ENCODE results near the gene SEMA5A. TPM values are rescaled to one million over a fixed set of nuclear protein-coding genes. Genes with fewer than 3 reads are reported as not detected.

The SEMA5A gene
- polyA plus RNA-seq, 1 experiment = 98.4 TPM

DNA sequence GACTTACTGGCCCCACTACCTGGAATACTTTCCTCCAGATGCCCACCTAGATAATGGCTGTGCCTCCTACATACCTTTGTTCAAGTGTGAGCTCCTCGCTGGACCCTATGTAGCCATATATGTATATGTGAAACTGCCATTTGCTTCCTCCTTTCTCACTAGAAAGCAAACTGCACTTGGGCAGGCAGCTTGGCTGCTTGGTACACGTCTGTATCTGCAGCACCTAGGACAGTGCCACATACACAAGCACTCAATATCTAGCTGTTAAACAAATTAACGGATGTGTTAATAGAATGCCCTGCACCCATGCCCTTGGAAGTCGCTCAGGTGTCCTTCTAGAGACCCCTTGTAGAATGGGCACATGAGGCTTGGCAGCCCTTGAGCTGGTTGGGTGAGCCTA lies 301.5 kb downstream of the SEMA5A start:
- TF ChIP-seq CTCF (IDR thresholded peaks at IDR 0.05; ENCODE audit: insufficient read depth, low read depth, low read length) = no peak
- Histone ChIP-seq H3K36me3 (ENCODE audit: control insufficient read depth, insufficient read depth, low read length) (no peaks in the 10 kb centered on the region), H3K4me3 (ENCODE audit: low read depth, low read length) (no peak overlapping the region), H3K27me3 (ENCODE audit: control insufficient read depth, insufficient read depth, low read length) (no peaks in the 10 kb centered on the region)
- CTCF ChIA-PET = no interaction called here
- POLR2A ChIA-PET = no interaction called here
- DNase-seq (ENCODE audit: low read depth) = no peak

DNA sequence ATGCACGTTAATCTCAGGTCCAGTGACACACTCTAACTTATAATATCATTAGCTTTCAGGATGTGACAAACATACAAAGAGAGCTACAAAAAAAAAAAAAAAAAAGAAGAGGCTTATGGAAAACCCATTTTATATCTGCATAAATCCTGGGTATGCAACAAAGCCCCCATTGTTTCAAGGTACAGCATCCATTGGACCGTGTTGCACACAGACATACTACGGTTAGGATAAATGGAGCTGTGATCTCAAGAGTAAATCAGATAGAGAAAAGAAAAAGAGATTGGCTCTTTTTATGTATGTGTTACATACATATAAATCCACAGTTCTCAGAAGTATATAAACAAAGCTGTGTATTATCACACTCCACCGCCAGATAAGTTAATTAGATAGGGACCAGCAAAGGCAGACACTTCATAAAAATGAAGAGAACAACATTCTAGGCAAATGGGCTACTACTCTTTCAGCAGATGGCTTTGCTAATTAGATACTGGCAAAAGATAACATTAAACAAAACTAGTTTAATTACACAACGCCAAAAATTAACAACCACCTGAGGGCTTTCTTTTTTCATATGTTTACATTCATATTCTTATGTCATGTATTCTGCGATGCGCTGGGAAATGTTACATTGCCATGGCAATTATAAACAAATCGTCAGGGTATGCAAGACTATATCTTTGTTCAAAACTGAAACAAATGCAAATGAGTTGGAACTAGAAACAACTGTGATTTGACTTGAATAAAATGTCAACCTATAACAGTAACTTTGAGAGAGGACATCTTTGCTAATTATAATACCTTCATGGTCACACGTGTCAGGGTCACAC lies 304.2 kb downstream of the SEMA5A start:
- TF ChIP-seq CTCF (IDR thresholded peaks at IDR 0.05; ENCODE audit: insufficient read depth, low read depth, low read length) = no peak
- ChIA-PET POLR2A (no interaction called here), CTCF (interaction anchor here (1.2 kb wide), 1 partner anchor 35 kb away, joined by 3 read pairs; no protein-coding TSS in a partner anchor)

GRCh38 chr5:9240431-9240830 lies 305.4 kb downstream of the SEMA5A start:
- TF ChIP-seq CTCF (IDR thresholded peaks at IDR 0.05; ENCODE audit: insufficient read depth, low read depth, low read length) = no peak
- no peak for DNase-seq (ENCODE audit: low read depth)
- H3K27me3 ChIP-seq (ENCODE audit: control insufficient read depth, insufficient read depth, low read length) = no peaks in the 10 kb centered on the region
- H3K4me3 ChIP-seq (ENCODE audit: low read depth, low read length) = no peak overlapping the region
- no peaks in the 10 kb centered on the region for H3K36me3 ChIP-seq (ENCODE audit: control insufficient read depth, insufficient read depth, low read length)
- ChIA-PET CTCF (no interaction called here), POLR2A (no interaction called here)

More for the DNA sequence above, 304.2 kb downstream of the SEMA5A start:
- no peaks in the 10 kb centered on the region for H3K27me3 ChIP-seq (ENCODE audit: control insufficient read depth, insufficient read depth, low read length)
- no peak for DNase-seq (ENCODE audit: low read depth)
- no peak overlapping the region for H3K4me3 ChIP-seq (ENCODE audit: low read depth, low read length)
- no peaks in the 10 kb centered on the region for H3K36me3 ChIP-seq (ENCODE audit: control insufficient read depth, insufficient read depth, low read length)

DNA sequence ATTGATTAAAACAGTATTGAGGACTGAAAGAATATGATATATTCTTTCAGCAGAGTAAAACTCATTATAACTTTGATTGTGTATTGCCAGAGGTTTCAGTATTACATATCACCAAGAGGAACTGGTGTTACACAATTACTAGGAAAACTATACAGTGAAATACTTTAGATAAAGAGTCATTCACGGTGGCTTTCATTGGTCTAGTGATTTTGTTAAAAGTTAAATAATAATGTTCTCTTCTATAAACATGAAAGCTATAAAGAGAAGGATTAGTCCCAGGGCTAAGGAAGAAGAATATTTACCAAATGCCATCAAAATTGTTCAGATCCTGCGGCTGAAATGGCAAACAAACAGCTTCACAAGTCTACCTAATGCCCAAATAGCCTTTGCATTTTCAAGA lies 306.2 kb downstream of the SEMA5A start:
- DNase-seq (ENCODE audit: low read depth) = no peak
- Histone ChIP-seq H3K27me3 (ENCODE audit: control insufficient read depth, insufficient read depth, low read length) (no peaks in the 10 kb centered on the region), H3K4me3 (ENCODE audit: low read depth, low read length) (no peak overlapping the region), H3K36me3 (ENCODE audit: control insufficient read depth, insufficient read depth, low read length) (no peaks in the 10 kb centered on the region)
- POLR2A ChIA-PET = no interaction called here
- CTCF ChIA-PET = no interaction called here
- TF ChIP-seq CTCF (IDR thresholded peaks at IDR 0.05; ENCODE audit: insufficient read depth, low read depth, low read length) = no peak

DNA sequence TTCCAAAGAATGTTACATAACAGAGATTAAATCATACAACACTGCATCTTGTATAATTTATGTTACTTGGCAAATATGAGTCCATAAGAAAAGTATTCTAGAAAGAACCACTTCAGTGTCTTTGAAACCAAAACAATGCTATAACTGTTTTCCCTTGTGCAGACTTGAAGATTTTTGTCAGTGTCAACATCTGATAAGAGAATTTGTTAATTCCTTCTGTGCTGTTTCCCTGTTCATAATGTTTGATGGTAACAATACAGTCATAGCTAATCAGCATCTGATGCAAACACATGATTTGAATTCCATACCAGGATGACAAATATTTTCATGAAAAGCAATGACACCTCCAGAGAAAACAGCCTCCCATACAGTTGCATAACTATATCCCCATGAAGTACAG lies 306.8 kb downstream of the SEMA5A start:
- H3K27me3 ChIP-seq (ENCODE audit: control insufficient read depth, insufficient read depth, low read length) = no peaks in the 10 kb centered on the region
- ChIA-PET CTCF (no interaction called here), POLR2A (no interaction called here)
- no peaks in the 10 kb centered on the region for H3K36me3 ChIP-seq (ENCODE audit: control insufficient read depth, insufficient read depth, low read length)
- no peak for TF ChIP-seq CTCF (IDR thresholded peaks at IDR 0.05; ENCODE audit: insufficient read depth, low read depth, low read length)
- peak; percentile 23 for DNase-seq (ENCODE audit: low read depth)
- no peak overlapping the region for H3K4me3 ChIP-seq (ENCODE audit: low read depth, low read length)

All from BJ (cell line).